ENCODE data around the gene ZSWIM1. TPM values are rescaled to one million over a fixed set of nuclear protein-coding genes. Genes with fewer than 3 reads are reported as not detected.

ZSWIM1 gene
- total and polyA plus RNA-seq, 7 donors = 3.5 to 10.0 (median 6.1) TPM

DNA sequence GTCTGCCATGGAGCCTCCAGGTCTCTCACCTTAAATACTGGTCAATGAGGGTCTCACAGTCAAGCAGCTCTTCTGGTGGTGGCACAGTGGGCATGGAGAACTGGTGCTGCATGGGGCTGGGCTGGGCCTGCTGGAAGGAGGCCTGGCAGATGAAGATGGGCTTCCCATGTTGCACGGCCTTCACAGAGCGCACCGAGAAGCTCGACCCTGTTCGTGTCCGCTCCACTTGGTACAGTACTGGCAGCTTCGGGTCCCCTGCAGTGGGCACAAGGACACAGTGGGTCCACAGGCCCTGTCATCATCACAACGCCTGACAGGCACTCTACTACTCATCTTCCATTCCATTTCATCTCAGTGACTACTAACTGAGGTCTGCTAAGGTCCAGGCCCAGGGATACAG lies 32.6 kb upstream of the ZSWIM1 start:
- intact Hi-C loops (cut with DNase I) = no loop called here
- no peak for ATAC-seq
- H3K4me1 ChIP-seq = peaks cover 10% of the 10 kb centered on the region

GRCh38 chr20:45848969-45849582 lies 32.0 kb upstream of the ZSWIM1 start:
- no peak for DNase-seq
- TF ChIP-seq, protein P1, sequence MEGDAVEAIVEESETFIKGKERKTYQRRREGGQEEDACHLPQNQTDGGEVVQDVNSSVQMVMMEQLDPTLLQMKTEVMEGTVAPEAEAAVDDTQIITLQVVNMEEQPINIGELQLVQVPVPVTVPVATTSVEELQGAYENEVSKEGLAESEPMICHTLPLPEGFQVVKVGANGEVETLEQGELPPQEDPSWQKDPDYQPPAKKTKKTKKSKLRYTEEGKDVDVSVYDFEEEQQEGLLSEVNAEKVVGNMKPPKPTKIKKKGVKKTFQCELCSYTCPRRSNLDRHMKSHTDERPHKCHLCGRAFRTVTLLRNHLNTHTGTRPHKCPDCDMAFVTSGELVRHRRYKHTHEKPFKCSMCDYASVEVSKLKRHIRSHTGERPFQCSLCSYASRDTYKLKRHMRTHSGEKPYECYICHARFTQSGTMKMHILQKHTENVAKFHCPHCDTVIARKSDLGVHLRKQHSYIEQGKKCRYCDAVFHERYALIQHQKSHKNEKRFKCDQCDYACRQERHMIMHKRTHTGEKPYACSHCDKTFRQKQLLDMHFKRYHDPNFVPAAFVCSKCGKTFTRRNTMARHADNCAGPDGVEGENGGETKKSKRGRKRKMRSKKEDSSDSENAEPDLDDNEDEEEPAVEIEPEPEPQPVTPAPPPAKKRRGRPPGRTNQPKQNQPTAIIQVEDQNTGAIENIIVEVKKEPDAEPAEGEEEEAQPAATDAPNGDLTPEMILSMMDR (IDR thresholded peaks at IDR 0.05) = no peak
- Histone ChIP-seq H3K4me1 (peaks cover 6% of the 10 kb centered on the region), H3K27ac (no peak overlapping the region), H3K4me3 (no peak overlapping the region), H3K9me3 (no peaks in the 10 kb centered on the region), H3K36me3 (ENCODE audit: insufficient read depth in 1 of 2, low read depth in 1 of 2) (peaks cover 0 to 93% of the 10 kb centered on the region in 2 donors), H3K27me3 (ENCODE audit: insufficient read depth in 3 of 3, low read length in 2 of 3) (no peaks in the 10 kb centered on the region)
- intact Hi-C loops (cut with DNase I) = no loop called here
- no peak for ATAC-seq
- 92 to 98% (median 96%) methylated on average over 8 of the region's 8 CpGs for WGBS, 3 donors

More for the DNA sequence above, 32.6 kb upstream of the ZSWIM1 start:
- Histone ChIP-seq H3K9me3 (no peaks in the 10 kb centered on the region), H3K36me3 (ENCODE audit: insufficient read depth in 1 of 2, low read depth in 1 of 2) (peaks cover 0 to 93% of the 10 kb centered on the region in 2 donors), H3K4me3 (no peak overlapping the region), H3K27me3 (ENCODE audit: insufficient read depth in 3 of 3, low read length in 2 of 3) (no peaks in the 10 kb centered on the region), H3K27ac (no peak overlapping the region)
- 81 to 91% (median 86%) methylated on average over 8 of the region's 8 CpGs for WGBS, 3 donors
- DNase-seq = no peak
- TF ChIP-seq, protein P1 (IDR thresholded peaks at IDR 0.05) = no peak

- H3K27ac ChIP-seq = no peak overlapping the region
- intact Hi-C loops (cut with DNase I) = no loop called here
- no peaks in the 10 kb centered on the region for H3K27me3 ChIP-seq (ENCODE audit: insufficient read depth in 3 of 3, low read length in 2 of 3)
- TF ChIP-seq, protein P1 (IDR thresholded peaks at IDR 0.05) = no peak
- no peaks in the 10 kb centered on the region for H3K9me3 ChIP-seq
- peaks cover 0 to 82% of the 10 kb centered on the region in 2 donors for H3K36me3 ChIP-seq (ENCODE audit: insufficient read depth in 1 of 2, low read depth in 1 of 2)
- ATAC-seq (no peak), DNase-seq (no peak)
- peaks cover 16% of the 10 kb centered on the region for H3K4me1 ChIP-seq
- H3K4me3 ChIP-seq = no peak overlapping the region
- 92 to 97% (median 93%) methylated on average over 2 of the region's 2 CpGs for WGBS, 3 donors
Observed at GRCh38 chr20:45850238-45850637, 30.8 kb upstream of the ZSWIM1 start.

GRCh38 chr20:45850926-45851325 lies 30.1 kb upstream of the ZSWIM1 start:
- peaks cover 0 to 75% of the 10 kb centered on the region in 2 donors for H3K36me3 ChIP-seq (ENCODE audit: insufficient read depth in 1 of 2, low read depth in 1 of 2)
- ATAC-seq (no peak), DNase-seq (no peak)
- H3K27me3 ChIP-seq (ENCODE audit: insufficient read depth in 3 of 3, low read length in 2 of 3) = no peaks in the 10 kb centered on the region
- TF ChIP-seq, protein P1 (IDR thresholded peaks at IDR 0.05) = no peak
- H3K9me3 ChIP-seq = no peaks in the 10 kb centered on the region
- intact Hi-C loops (cut with DNase I) = no loop called here
- H3K4me3 ChIP-seq = no peak overlapping the region
- H3K4me1 ChIP-seq = peaks cover 23% of the 10 kb centered on the region
- 69 to 96% (median 83%) methylated on average over 1 of the region's 1 CpG for WGBS, 3 donors
- H3K27ac ChIP-seq = no peak overlapping the region

DNA sequence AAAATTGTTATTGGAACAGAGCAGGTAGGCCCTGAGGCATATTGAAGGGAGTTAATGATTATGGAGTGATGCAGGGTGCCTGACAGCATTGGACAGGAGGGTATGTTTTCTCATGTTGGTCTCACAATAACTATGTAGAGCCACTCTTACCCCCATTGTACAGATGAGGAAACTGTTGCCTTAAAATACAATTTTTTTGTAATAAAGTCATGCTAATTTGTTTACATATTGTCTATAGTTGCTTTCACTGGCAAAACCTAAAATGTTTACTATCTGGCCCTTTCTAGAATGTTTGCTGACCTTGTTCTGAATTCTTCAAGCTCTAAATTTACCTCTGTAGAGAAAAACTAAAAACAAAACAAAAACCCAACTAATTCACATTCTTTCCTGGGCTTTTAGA lies 29.5 kb upstream of the ZSWIM1 start:
- peaks cover 26% of the 10 kb centered on the region for H3K4me1 ChIP-seq
- H3K27ac ChIP-seq = no peak overlapping the region
- no peaks in the 10 kb centered on the region for H3K9me3 ChIP-seq
- intact Hi-C loops (cut with DNase I) = no loop called here
- DNase-seq (no peak), ATAC-seq (no peak)
- TF ChIP-seq, protein P1 (IDR thresholded peaks at IDR 0.05) = no peak
- H3K4me3 ChIP-seq = no peak overlapping the region
- H3K36me3 ChIP-seq (ENCODE audit: insufficient read depth in 1 of 2, low read depth in 1 of 2) = peaks cover 0 to 69% of the 10 kb centered on the region in 2 donors
- H3K27me3 ChIP-seq (ENCODE audit: insufficient read depth in 3 of 3, low read length in 2 of 3) = no peaks in the 10 kb centered on the region

Data from psoas muscle (tissue), 8 donors.